IMR-90 (cell line): ENCODE measurements around the gene FIBCD1. TPM values are rescaled to one million over a fixed set of nuclear protein-coding genes. Genes with fewer than 3 reads are reported as not detected.

ENCODE experiments used
- ATAC-seq: fragments of 200-7000 bp; cut with Tn5 transposase; 2 replicates; pipeline ENCODE4 v1.9.1; 2020; ENCODE audit warnings: low read depth, mild to moderate bottlenecking, moderate library complexity
- BruUV-seq: library from RNA; stranded (reverse); fragments of 400-500 nt; replicated peaks from 2 replicates; lab custom pipeline; 2021; lab: Mats Ljungman, UMichigan
- CTCF ChIA-PET: fragments of 300-600 bp; formaldehyde crosslinking; extraction: SDS; loops from one replicate; lab custom pipeline; 2021; ENCODE audit warnings: antibody characterized with exemption; lab: Yijun Ruan, JAX
- POLR2A ChIA-PET: fragments of 300-600 bp; sonication (Branson Sonifier 250); formaldehyde crosslinking; loops from one replicate; lab custom pipeline; 2022; ENCODE audit warnings: antibody characterized with exemption; ENCODE audit not compliant: unreplicated experiment; lab: Charles Lee
- DNase-seq: peaks from one replicate; pipeline ENCODE4 v3.0.0; 2013
- H2AFZ ChIP-seq: replicated peaks from 2 replicates; pipeline ENCODE3; 2013; ENCODE audit warnings: low read length, mild to moderate bottlenecking; ENCODE audit not compliant: poor library complexity
- H2AK5ac ChIP-seq: 2 replicates; pipeline ENCODE4 v1.6.1; 2013; ENCODE audit warnings: low read depth, low read length, inconsistent platforms
- H2AK9ac ChIP-seq: replicated peaks from 2 replicates; pipeline ENCODE3; 2013; ENCODE audit warnings: mild to moderate bottlenecking, low read depth, low read length, moderate library complexity; ENCODE audit not compliant: poor library complexity
- H2BK120ac ChIP-seq: 2 replicates; pipeline ENCODE4 v1.6.1; 2013; ENCODE audit warnings: low read depth, low read length, inconsistent platforms
- H2BK15ac ChIP-seq: 3 replicates; pipeline ENCODE4 v1.6.1; 2013; ENCODE audit warnings: low read depth, low read length, inconsistent platforms
- H2BK20ac ChIP-seq: 2 replicates; pipeline ENCODE4 v1.6.1; 2013; ENCODE audit warnings: low read depth, mild to moderate bottlenecking, inconsistent platforms, low read length, moderate library complexity
- H2BK5ac ChIP-seq: 2 replicates; pipeline ENCODE4 v1.6.1; 2013; ENCODE audit warnings: mild to moderate bottlenecking, low read depth, low read length, inconsistent platforms; ENCODE audit not compliant: poor library complexity, severe bottlenecking
- H3K14ac ChIP-seq: replicated peaks from 2 replicates; pipeline ENCODE4 v1.6.1; 2013; ENCODE audit warnings: low read depth, low read length, inconsistent platforms
- H3K18ac ChIP-seq: 2 replicates; pipeline ENCODE4 v1.6.1; 2013; ENCODE audit warnings: low read depth, low read length, control low read depth
- H3K23ac ChIP-seq: 2 replicates; pipeline ENCODE4 v1.6.1; 2013; ENCODE audit warnings: low read depth, low read length, inconsistent platforms
- H3K27ac ChIP-seq: 2 replicates; pipeline ENCODE4 v1.5.1; 2013; ENCODE audit warnings: mild to moderate bottlenecking, control low read depth, low read length; ENCODE audit not compliant: insufficient read depth
- H3K27me3 ChIP-seq: 2 replicates; pipeline ENCODE4 v1.6.1; 2013; ENCODE audit warnings: low read length; ENCODE audit not compliant: control insufficient read depth, insufficient read depth
- H3K36me3 ChIP-seq: 2 replicates; pipeline ENCODE4 v1.6.1; 2013; ENCODE audit warnings: low read length, mixed read lengths; ENCODE audit not compliant: control insufficient read depth, insufficient read depth
- H3K4ac ChIP-seq: 2 replicates; pipeline ENCODE4 v1.6.1; 2013; ENCODE audit warnings: low read depth, low read length, inconsistent platforms
- H3K4me1 ChIP-seq: 2 replicates; pipeline ENCODE4 v1.6.1; 2013; ENCODE audit warnings: low read length, mixed read lengths; ENCODE audit not compliant: control insufficient read depth, insufficient read depth
- H3K4me2 ChIP-seq: 2 replicates; pipeline ENCODE4 v1.6.1; 2013; ENCODE audit warnings: low read depth, mild to moderate bottlenecking, control low read depth, low read length, moderate library complexity
- H3K4me3 ChIP-seq: 2 replicates; pipeline ENCODE4 v1.5.1; 2013; ENCODE audit warnings: low read depth, mild to moderate bottlenecking, control low read depth, low read length, moderate library complexity; ENCODE audit not compliant: insufficient read depth
- H3K56ac ChIP-seq: 2 replicates; pipeline ENCODE4 v1.6.1; 2013; ENCODE audit warnings: low read length, inconsistent platforms; ENCODE audit not compliant: insufficient read depth; ENCODE audit errors: extremely low read depth
- H3K79me1 ChIP-seq, 2 experiments: 2 replicates each; pipeline ENCODE4 v1.6.1; 2013; ENCODE audit warnings: low read length in 2 of 2, inconsistent platforms in 1 of 2, low read depth in 1 of 2
- H3K9ac ChIP-seq: 2 replicates; pipeline ENCODE4 v1.6.1; 2013; ENCODE audit warnings: low read depth, low read length, control low read depth
- H3K9me1 ChIP-seq: 2 replicates; pipeline ENCODE4 v1.6.1; 2013; ENCODE audit warnings: low read length, inconsistent platforms; ENCODE audit not compliant: insufficient read depth
- H3K9me3 ChIP-seq: 2 replicates; pipeline ENCODE4 v1.6.1; 2013; ENCODE audit warnings: low read length; ENCODE audit not compliant: control insufficient read depth, insufficient read depth
- H4K20me1 ChIP-seq: 2 replicates; pipeline ENCODE4 v1.6.1; 2013; ENCODE audit warnings: low read length, inconsistent platforms; ENCODE audit not compliant: insufficient read depth
- H4K5ac ChIP-seq: 2 replicates; pipeline ENCODE4 v1.6.1; 2013; ENCODE audit warnings: mild to moderate bottlenecking, low read depth, low read length, control low read depth
- H4K8ac ChIP-seq, 2 experiments: 2 replicates each; pipeline ENCODE4 v1.6.1; 2013; ENCODE audit warnings: low read depth in 2 of 2, low read length in 2 of 2, control low read depth in 1 of 2, inconsistent platforms in 1 of 2
- H4K91ac ChIP-seq: 2 replicates; pipeline ENCODE4 v1.6.1; 2013; ENCODE audit warnings: low read depth, low read length, inconsistent platforms; ENCODE audit not compliant: insufficient read depth
- BHLHE40 ChIP-seq: fragments of 150-350 bp; IDR thresholded peaks from 2 replicates; pipeline ENCODE4 v1.6.1; 2016; ENCODE audit warnings: mild to moderate bottlenecking, low read depth, low read length
- CEBPB ChIP-seq: IDR thresholded peaks from 2 replicates; pipeline ENCODE4 v1.6.1; 2012; ENCODE audit warnings: low read depth, low read length, improper control_type of control experiment
- CHD1 ChIP-seq: IDR thresholded peaks from 2 replicates; pipeline ENCODE4 v1.6.1; 2012; ENCODE audit warnings: low read depth, low read length, improper control_type of control experiment
- CTCF ChIP-seq: conservative IDR thresholded peaks from 2 replicates; pipeline ENCODE4 v1.5.1; 2012; ENCODE audit warnings: mild to moderate bottlenecking, low read depth, low read length, improper control_type of control experiment
- FOS ChIP-seq: fragments of 150-350 bp; IDR thresholded peaks from 2 replicates; pipeline ENCODE4 v1.6.1; 2016; ENCODE audit warnings: low read depth, low read length
- MAFK ChIP-seq: IDR thresholded peaks from 2 replicates; pipeline ENCODE4 v1.6.1; 2012; ENCODE audit warnings: low read depth, low read length, improper control_type of control experiment
- MAZ ChIP-seq: IDR thresholded peaks from 2 replicates; pipeline ENCODE4 v1.6.1; 2012; ENCODE audit warnings: low read depth, mild to moderate bottlenecking, low read length, improper control_type of control experiment, moderate library complexity, borderline replicate concordance
- MXI1 ChIP-seq: IDR thresholded peaks from 2 replicates; pipeline ENCODE4 v1.6.1; 2012; ENCODE audit warnings: low read depth, mild to moderate bottlenecking, low read length, moderate library complexity, borderline replicate concordance
- NFE2L2 ChIP-seq: fragments of 150-350 bp; IDR thresholded peaks from 2 replicates; pipeline ENCODE4 v1.6.1; 2016; ENCODE audit warnings: low read depth, mild to moderate bottlenecking, low read length
- POLR2A ChIP-seq: IDR thresholded peaks from 2 replicates; pipeline ENCODE4 v1.6.1; 2012; ENCODE audit warnings: mild to moderate bottlenecking, low read depth, low read length
- RAD21 ChIP-seq: IDR thresholded peaks from 2 replicates; pipeline ENCODE4 v1.6.1; 2012; ENCODE audit warnings: low read length, improper control_type of control experiment
- RCOR1 ChIP-seq: IDR thresholded peaks from 2 replicates; pipeline ENCODE4 v1.6.1; 2012; ENCODE audit warnings: mild to moderate bottlenecking, low read length, improper control_type of control experiment; ENCODE audit not compliant: insufficient replicate concordance
- RFX5 ChIP-seq: IDR thresholded peaks from 2 replicates; pipeline ENCODE4 v1.8.0; 2012; ENCODE audit warnings: low read depth, mild to moderate bottlenecking, low read length, moderate library complexity
- SMC3 ChIP-seq: fragments of 150-350 bp; IDR thresholded peaks from 2 replicates; pipeline ENCODE4 v1.6.1; 2016; ENCODE audit warnings: low read depth, mild to moderate bottlenecking, antibody characterized with exemption, low read length, moderate library complexity
- USF2 ChIP-seq: fragments of 150-350 bp; IDR thresholded peaks from 2 replicates; pipeline ENCODE4 v1.6.1; 2017; ENCODE audit warnings: mild to moderate bottlenecking, antibody characterized with exemption, low read length, low read depth
- WGBS, 2 experiments: methylation state at CpG; one replicate each; pipeline versions ENCODE4 v1.1.5 to v1.1.7; 2013; ENCODE audit warnings: missing lambda C conversion rate in 2 of 2; ENCODE audit not compliant: insufficient read length in 1 of 2; ENCODE audit errors: extremely low coverage in 2 of 2; 5-methylcytosine and 5-hydroxymethylcytosine counted together
- dilution Hi-C: fragments of 300-500 bp; cut with HindIII; formaldehyde crosslinking; loops from one replicate; pipeline ENCODE4 v1.14.3; 2018; ENCODE audit warnings: low sequenced_read_pairs; ENCODE audit not compliant: unreplicated experiment
- in situ Hi-C: fragments of 300-500 bp; cut with MboI; formaldehyde crosslinking; loops from 3 replicates; pipeline ENCODE4 v1.14.3; 2019; ENCODE audit warnings: low sequenced_read_pairs, inconsistent platforms, mixed read lengths
- intact Hi-C: fragments of 100-400 bp; cut with micrococcal nuclease; formaldehyde crosslinking; loops from 2 replicates; pipeline ENCODE4 v1.10.0; 2022
- polyA plus RNA-seq, 3 experiments: library from polyadenylated mRNA; depleted of rRNA; stranded (reverse); fragments of >200 nt; gene quantifications; 2 replicates each; pipeline ENCODE4 v1.2.3, GENCODE V29; 2012; ENCODE audit warnings: low replicate concordance in 1 of 3
- total RNA-seq: library from RNA; depleted of rRNA; stranded (reverse); fragments of >200 nt; gene quantifications from 2 replicates; pipeline ENCODE4 v1.2.3, GENCODE V29; 2012
- TF ChIP-seq, protein P1 (sequence below): fragments of 150-350 bp; IDR thresholded peaks from 2 replicates; pipeline ENCODE4 v1.6.1; 2016; ENCODE audit warnings: low read depth, mild to moderate bottlenecking, low read length, moderate library complexity, borderline replicate concordance

The FIBCD1 gene
- total and polyA plus RNA-seq, 2 of the 4 experiments (the other 2 are of a cell fraction), result 1.1 to 10.1 TPM

DNA sequence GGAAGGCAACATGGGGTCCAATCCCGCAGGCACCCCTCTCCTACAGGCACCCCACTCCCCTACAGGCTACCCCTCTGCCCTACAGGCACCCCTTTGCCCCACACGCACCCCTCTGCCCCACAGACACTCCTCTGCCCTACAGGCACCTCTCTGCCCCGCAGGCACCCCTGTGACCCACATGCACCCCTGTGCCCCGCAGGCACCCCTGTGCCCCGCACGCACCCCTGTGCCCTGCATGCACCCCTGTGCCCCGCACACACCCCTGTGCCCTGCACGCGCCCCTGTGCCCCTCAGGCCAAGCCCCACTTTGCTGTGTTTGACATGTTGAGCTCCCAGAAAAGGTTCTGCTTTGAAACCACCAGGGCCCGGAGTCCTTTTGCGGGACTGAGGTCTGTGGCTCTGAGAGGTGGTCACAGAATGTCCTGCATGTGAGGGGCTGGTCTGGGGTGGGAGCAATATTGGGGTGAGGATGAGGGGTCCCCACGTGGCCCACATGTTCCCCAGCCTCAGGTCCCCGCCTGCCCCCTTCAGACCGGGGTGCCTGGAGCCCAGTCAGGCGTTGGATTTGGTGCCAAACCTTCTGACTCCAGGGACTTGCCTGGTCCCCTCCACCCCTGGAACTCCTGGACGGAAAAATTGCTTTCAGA lies 41.8 kb downstream of the FIBCD1 start:
- BruUV-seq, result no TSS peak
- in situ Hi-C loops, result no loop called here
- intact Hi-C loops, result no loop called here
- H3K9ac ChIP-seq, result no peak overlapping the region
- no peak overlapping the region for H2AK5ac ChIP-seq
- no peak overlapping the region for H2AFZ ChIP-seq
- no peak overlapping the region for H4K8ac ChIP-seq
- H2BK5ac ChIP-seq, result no peak overlapping the region
- H4K91ac ChIP-seq, result no peak overlapping the region
- no peaks in the 10 kb centered on the region for H3K4me1 ChIP-seq
- H3K23ac ChIP-seq, result no peak overlapping the region
- H2AK9ac ChIP-seq, result peak overlapping the region; percentile 2
- TF ChIP-seq NFE2L2 (no peak), FOS (no peak), SMC3 (no peak), MXI1 (no peak), MAFK (no peak), RFX5 (no peak), POLR2A (no peak), RAD21 (no peak), CHD1 (no peak), RCOR1 (no peak), USF2 (no peak), CTCF (no peak), CEBPB (no peak), BHLHE40 (no peak), MAZ (no peak)
- TF ChIP-seq, protein P1, sequence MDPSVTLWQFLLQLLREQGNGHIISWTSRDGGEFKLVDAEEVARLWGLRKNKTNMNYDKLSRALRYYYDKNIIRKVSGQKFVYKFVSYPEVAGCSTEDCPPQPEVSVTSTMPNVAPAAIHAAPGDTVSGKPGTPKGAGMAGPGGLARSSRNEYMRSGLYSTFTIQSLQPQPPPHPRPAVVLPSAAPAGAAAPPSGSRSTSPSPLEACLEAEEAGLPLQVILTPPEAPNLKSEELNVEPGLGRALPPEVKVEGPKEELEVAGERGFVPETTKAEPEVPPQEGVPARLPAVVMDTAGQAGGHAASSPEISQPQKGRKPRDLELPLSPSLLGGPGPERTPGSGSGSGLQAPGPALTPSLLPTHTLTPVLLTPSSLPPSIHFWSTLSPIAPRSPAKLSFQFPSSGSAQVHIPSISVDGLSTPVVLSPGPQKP, result no peak
- 78% methylated on average over 3 of the region's 16 CpGs; no CpG with 5 or more reads in 1 of the 2 experiments for whole genome bisulfite sequencing, 2 experiments
- no peaks in the 10 kb centered on the region for H3K9me3 ChIP-seq
- no peak overlapping the region for H3K56ac ChIP-seq
- H3K79me1 ChIP-seq, result no peaks in the 10 kb centered on the region
- H4K20me1 ChIP-seq, result peaks cover 10% of the 10 kb centered on the region
- H2BK120ac ChIP-seq, result no peak overlapping the region
- dilution Hi-C loops, result no loop called here
- CTCF ChIA-PET, result no interaction called here
- H2BK15ac ChIP-seq, result no peak overlapping the region
- ATAC-seq (no peak), DNase-seq (no peak)
- no peak overlapping the region for H3K18ac ChIP-seq
- H4K5ac ChIP-seq, result no peak overlapping the region
- no peak overlapping the region for H3K14ac ChIP-seq
- no peak overlapping the region for H2BK20ac ChIP-seq
- peaks cover 19% of the 10 kb centered on the region for H3K36me3 ChIP-seq
- no peak overlapping the region for H3K4me2 ChIP-seq
- POLR2A ChIA-PET, result no interaction called here
- H3K4ac ChIP-seq, result no peak overlapping the region
- no peak overlapping the region for H3K4me3 ChIP-seq
- peaks cover 2% of the 10 kb centered on the region; the same call in 1 of the 2 replicates for H3K27me3 ChIP-seq
- no peaks in the 10 kb centered on the region for H3K9me1 ChIP-seq
- no peak overlapping the region for H3K27ac ChIP-seq
